GM18868 (cell line): ENCODE results near the gene PTPRN2.
"Not testable (repeated sequence)": the region's sequence is repeated elsewhere in the genome, so short reads cannot be mapped to it uniquely, and the experiment has no call there.

ENCODE experiments used
- ATAC-seq: cut with Tn5 transposase; IDR thresholded peaks from one replicate; pipeline ENCODE4 v1.9.1; 2021; ENCODE audit warnings: mild to moderate bottlenecking, moderate library complexity; ENCODE audit not compliant: unreplicated experiment

PTPRN2 gene

DNA sequence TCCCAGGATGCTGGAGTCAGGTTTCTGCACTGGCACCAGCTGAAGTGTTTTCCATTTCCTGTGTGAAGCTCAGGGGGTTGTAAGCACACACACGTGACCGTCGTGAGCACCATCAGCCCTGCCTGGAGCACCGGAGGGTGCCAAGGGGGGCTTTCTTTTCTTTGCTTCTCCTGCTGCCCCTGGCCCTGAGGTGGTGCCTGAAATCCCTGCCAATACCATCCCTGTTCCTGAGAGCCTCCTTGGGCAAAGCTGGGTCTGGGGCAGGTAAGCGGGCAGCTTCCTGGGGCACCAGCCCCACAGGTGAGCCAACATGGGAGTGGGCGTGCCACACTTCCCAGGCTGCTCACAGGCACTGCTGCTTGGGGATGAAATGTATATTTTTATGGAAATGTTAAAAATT lies 657.2 kb downstream of the PTPRN2 start:
- ATAC-seq = no peak

DNA sequence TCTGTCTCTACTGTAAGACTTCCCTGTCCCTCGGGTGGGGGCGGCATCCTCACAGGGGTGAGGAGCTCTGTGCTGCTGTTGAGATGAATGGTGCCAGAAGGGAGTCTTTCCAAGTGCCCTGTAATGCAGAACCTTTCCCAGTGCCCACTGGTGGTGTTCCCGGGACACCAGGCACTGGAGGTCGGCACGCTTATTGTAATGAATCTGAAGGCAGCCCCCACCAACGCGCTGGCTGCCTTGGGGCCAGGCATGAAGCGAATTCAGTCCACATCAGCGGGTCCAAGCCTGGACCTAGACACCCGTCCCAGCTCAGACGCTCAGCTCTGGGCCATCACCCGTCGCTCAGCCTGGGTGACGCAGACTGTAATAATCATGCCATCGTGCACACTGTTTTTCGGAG lies 658.0 kb downstream of the PTPRN2 start:
- no peak for ATAC-seq

DNA sequence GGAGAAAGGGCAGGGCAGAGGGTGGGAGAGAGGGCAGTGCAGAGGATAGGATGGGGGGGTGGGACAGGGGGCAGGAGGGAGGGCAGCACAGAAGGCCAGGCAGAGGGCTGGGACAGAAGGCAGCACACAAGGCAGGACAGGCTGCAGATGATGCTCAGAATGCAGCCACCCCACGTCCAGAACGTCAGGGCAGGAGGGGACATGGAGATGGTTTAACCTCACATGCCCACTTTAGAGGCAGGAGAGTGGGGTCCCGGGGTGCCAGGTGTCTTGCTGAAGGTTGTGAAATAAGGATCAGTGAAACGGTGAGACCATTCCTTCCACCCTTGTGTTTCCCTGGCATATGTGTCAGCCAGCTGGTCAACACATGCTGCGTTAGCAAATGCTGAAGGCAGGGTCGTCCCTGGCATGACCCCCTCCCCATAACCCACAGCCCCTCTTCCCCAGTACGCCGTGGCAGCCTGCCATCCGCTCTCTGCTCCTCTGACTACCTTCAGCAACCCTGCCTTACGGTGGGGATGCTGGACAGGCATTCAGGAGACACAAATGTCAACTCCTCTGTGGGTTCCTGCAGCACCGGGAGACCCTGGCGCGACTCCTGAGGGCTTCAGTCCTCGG lies 658.7 kb downstream of the PTPRN2 start:
- no peak for ATAC-seq

DNA sequence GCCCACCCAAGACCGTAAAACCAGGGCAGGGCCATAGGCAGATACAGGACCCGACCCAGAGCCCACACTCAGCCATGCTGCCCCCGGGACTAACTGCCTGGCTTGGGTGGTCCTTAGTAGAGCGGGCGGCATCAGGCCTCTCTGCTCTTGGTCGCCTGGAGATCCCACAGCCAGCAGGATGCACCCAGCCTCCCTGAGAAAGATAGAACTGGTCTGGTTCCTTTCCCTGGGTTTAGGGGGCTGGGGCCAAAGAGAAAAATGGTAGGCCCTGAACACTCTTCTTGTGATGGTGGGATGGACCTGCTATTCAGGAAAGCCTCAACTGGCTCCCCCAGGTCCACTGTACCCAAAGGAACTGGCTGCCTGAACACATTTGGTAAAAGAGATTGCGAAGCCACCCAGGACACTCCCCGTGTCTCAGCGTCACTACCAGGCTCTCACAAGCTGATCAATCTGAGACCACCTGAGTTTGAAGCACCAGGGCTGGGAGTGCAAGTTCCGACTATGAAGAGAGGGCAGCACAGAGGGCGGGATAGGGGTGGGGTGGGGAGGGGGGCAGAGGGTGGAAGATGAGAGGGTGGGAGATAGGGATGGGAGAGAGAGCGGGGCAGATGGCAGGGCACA lies 659.3 kb downstream of the PTPRN2 start:
- ATAC-seq = no peak

DNA sequence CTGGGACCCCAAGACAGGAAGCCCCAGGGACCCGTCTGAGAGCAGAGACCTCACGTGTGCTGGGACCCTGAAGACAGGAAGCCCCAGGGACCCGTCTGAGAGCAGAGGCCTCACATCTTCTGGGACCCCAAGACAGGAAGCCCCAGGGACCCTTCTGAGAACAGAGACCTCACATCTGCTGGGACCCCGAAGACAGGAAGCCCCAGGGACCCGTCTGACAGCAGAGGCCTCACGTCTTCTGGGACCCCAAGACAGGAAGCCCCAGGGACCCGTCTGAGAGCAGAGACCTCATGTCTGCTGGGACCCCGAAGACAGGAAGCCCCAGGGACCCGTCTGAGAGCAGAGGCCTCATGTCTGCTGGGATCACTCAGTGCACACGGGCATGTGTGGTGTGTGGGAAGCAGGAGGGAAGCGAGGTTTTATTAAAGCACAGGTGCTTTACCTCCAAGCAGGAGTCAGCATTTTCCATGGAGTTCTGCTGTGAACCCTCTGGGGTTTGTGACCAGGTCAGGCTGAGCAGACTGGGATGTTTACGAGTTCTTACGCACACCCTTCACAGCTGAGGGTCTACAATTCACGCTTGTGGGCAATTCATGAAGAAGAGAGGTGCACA lies 660.2 kb downstream of the PTPRN2 start:
- no peak for ATAC-seq

DNA sequence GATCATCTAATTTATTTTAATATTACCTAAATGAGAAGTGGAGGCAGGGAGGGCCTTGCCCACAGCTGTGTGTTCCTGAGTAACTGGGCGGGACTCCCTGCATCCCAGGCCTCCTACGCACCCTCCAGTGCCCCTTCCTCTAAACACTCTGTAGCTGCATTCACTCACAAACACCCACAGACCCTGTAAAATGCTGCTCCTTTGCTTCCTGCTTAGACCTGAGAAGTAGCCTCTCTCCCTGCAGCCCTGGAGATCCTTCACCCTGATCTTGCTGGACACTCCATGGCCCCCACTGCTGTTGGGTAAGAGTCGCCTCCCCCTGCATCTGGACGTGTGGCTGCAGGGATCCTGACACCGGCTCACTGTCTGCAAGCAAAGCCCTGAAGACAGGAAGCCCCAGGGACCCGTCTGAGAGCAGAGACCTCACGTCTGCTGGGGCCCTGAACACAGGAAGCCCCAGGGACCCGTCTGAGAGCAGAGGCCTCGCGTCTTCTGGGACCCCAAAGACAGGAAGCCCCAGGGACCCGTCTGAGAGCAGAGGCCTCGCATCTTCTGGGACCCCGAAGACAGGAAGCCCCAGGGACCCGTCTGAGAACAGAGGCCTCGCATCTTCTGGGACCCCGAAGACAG lies 661.0 kb downstream of the PTPRN2 start:
- ATAC-seq = no peak

DNA sequence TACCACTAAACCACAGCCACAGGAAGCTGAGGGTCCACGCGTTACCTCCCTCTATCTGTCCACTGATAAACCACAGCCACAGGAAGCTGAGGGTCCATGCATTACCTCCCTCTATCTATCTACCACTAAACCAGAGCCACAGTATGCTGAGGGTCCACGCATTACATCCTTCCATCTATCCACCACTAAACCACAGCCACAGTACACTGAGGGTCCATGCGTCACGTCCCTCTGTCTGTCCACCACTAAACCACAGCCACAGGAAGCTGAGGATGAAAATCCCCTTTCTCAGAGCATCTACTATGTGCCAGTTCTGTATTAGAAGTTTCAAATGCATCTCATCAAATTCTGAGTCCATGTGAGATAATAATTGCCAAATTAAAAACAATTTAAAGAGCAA lies 661.5 kb downstream of the PTPRN2 start:
- no peak for ATAC-seq

DNA sequence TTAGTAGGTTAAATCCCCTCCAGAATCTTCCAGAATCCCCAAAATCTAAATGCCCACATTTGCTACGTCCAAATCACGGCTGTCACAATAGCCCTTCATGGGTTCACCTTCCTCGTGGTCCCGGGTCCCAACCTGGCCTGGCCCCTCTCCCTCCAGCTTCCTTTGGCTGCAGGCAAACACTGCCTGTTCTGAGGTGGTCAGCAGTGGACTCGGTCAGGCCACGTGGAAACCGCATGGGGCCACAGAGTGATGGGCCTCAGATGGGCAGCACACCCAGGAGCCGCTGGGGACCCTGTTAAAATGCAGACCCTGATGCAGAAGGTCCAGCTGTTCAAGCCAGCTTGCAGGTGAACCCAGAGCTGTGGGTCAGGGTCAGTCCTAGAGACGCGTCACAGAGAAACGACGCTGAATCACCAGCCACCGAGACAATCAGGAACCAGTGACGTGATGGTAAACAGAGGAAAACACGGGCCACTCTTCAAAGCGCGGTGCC lies 662.2 kb downstream of the PTPRN2 start:
- no peak for ATAC-seq

DNA sequence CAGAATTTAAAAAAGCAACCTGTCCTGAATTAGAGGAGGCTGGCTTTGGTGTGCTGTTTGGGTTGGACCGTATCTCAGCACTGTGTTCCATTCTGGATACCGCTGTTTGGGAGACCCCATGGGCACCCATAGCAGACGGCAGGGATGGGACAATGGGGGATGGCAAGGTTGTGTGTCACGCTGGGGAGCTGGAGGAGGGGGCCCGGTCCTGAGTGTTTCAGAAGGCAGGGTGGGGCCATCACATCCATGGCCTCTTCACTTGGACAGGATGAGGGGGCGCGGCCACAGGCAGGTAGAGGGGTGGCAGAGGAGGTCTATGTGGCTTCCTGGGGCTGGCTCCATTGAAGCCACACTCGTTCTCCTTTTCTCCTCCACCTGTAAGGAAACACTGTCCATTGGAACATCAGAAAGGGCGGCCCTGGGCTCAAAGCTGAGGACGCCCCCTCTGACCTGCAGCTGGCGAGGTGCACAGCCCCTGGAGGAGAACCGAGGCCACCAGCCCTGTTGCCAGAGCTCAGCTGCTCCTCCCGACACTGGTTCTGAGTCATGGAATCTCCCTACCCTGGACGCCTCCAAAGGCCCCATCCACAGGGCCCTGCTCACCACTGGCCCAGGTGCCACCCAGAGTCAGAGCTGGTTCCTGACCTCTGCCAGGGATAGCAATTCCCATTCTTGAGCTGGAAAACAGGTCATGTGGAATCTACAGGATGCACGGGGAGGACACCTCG lies 663.6 kb downstream of the PTPRN2 start:
- ATAC-seq = no peak

DNA sequence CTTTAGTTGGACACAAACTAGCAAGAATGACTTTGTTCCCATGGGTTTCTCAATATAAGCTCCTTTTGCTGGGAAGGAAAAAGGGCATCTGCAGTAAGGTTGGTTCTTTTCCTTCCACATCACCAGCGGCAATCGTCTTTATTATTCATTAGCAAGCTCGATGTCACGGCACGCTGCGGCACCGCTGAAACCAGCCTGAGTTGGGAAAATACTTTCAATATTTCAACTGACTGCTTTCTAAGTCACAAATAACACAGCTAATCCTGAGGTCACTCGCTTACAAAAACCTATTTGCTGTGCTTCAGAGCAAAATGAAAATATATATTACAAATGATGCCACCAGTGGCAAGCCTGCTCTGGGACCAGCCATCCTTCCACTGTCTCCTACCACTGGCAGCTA lies 665.0 kb downstream of the PTPRN2 start:
- ATAC-seq = no peak

DNA sequence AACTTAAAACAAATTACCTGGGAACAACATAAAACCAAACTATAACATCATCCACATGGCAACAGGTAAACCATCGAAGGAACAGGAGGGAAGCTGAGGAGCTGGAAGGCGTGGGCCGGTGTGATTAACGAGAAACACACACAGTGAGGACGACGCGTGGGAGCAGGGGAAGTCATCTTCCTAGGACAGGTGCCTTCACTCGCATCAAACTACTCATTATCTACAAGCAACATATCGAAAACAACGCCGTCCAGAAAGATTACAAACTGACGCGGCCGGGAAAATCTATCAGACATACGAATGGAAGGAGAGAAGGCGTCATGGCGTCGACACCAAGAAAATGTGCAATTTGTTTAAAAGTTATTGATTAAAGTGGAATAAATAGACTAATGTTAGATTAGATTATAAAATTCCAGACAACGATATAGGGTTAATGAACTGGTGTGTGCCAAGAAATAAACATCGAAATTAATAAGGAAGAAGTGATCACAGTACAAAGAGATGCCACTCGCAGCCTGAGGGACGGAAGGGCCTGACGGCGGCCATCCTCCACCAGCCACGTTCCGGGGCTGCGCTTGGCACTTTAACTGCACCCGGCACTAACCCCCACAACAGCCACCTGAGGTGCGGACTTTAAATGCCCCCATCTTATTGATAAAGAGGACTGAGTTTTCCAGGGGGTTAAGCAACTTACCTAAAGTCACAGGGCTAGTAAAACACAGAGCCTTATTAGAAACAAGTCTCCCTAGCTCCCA lies 669.1 kb downstream of the PTPRN2 start:
- ATAC-seq = no peak

DNA sequence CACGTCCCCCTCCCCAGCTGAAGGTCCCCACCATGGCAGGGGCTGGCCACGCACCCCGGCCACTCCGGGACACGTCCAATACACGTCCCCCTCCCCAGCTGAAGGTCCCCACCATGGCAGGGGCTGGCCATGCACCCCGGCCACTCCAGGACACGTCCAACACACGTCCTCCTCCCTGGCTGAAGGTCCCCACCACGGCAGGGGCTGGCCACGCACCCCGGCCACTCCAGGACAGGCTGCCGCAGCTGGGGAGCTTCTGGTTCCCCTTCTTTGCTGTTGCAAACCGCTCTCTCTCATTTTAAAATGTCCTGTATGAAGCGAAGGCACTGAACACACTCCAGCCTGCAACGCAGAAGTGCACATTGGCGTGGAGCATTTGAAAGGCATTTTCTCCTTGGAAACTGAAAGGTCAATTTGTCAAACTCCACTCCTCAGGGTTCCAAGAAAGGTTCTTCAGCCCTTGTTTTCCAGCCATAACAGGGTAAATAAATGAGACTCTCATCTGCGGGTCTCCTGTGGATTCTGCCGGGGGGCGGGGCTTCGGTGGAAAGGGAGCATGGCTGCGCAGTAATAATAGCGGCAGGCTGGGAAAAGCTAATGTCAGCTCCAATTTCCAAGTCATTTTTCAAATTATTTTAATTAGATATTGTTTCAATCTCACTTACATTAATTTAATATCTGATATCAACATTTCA lies 670.5 kb downstream of the PTPRN2 start:
- ATAC-seq = no peak

DNA sequence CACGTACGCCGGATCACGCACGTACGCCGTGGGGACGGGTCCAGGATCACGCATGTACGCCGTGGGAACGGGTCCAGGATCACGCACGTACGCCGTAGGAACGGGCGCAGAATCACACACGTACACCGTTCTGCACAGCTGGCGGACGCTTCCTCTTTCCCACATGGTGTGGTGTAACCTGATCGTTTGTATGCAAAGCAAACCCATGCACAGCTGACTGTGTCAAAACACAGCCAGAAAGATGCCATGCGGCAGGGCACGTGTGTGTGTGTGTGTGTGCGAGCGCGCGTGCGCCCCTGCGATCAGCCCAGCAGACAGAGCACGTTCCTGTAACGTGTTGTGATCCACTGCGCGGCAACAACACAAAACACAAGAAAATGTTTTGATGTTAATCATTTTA lies 677.2 kb downstream of the PTPRN2 start:
- ATAC-seq = no peak

DNA sequence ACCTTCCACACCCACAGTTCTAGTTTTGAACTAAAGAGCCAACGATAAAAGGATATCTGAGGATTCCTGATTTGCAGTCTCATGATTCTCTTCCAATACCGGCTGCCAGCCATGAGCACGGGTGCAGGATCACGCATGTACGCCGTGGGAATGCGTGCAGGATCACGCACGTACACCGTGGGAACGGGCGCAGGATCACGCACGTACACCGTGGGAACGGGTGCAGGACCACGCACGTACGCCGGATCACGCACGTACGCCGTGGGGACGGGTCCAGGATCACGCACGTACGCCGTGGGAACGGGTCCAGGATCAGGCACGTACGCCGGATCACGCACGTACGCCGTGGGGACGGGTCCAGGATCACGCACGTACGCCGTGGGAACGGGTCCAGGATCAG lies 677.6 kb downstream of the PTPRN2 start:
- not testable (repeated sequence) for ATAC-seq

DNA sequence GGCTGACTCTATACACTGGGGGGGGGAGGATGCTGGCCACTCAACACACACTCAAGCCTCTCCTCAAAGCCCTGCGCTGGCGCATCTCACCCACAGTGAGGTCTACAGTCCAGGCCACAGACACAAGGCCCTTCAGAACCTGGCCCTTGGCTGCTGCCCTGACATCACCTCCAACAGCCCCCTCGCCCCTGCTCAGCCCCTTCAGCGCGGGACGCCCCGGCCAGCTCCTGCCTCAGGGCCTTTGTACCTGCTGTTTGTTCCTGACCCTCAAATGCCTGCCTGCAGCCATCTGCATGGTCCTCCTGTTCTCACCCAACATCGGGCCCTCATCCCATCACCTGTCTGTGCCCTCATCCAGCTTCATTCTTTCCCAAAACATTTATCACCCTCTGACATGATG lies 678.3 kb downstream of the PTPRN2 start:
- ATAC-seq = no peak

DNA sequence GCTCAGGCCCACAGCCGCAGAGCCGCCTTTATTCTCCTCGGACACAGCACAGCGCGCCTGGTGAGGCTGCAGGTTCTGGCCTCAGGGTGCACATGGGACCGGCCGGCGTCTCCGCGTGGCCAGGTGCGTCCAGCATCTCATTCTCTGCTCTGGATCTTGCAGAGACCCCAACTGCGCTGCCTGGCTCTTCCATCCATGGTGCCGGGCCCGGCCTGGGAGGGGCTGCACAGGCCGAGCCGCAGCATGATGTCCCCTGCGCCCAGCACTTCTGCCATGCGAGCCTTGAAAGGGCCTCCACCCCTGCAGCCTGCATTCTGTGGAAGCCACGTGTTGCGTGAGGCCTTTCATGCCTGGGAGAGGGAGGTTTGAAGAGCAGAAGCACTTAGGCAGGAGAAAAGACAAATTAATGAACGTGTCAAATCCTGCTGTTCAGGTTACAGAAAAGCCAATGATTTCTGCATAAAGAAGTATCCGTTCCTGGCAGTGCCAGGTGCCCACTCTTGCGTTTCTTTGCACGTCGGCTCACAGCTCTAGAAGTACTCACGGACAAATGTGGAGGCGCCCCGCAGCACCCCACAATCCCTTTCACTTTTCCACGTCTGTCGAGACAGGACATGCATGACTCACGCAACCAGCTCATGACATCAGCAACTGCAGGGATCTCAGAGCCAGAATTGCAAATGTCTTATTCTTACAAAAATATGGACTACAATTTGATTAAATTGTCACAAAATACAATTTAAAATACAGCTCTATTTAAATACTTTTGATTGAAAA lies 679.4 kb downstream of the PTPRN2 start:
- no peak for ATAC-seq

DNA sequence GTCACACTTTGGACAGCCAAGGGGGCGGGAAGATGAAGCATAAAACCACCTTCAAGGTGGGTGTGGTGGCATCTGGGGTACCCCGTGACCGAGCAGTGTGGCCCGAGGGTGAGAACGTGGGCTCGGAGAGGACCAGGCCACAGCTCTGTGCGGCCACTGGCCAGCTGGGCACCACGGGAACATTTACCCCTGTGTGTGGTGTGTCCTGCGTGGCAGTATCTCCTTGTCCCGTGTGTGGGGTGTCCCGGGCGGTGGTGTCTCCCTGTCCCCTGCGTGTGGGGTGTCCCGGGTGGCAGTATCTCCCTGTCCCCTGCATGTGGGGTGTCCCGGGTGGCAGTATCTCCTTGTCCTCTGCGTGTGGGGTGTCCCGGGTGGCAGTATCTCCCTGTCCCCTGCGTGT lies 680.5 kb downstream of the PTPRN2 start:
- ATAC-seq = no peak

DNA sequence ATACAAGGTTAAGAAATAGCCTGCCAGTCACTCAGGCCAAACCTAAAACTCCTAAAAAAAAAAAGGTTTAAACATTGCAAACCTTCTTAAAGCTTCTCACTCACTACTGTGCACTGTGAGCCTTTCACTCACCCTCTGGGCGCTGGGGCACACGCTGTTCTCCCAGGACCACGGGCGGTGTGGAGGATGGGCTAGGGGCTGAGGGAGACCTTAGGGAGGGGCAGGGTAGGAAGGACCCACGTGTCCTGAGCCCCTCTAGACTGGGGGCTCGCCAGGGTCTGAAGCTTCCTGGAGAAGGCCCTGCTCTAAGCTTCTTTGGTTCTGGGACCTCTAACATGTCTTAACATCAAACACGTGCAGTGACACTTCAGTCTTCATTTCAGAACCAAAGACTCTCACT lies 681.0 kb downstream of the PTPRN2 start:
- no peak for ATAC-seq
